GM19372 (cell line): ENCODE results near the gene GPC6.

Experiments used
- ATAC-seq: cut with Tn5 transposase; IDR thresholded peaks from one replicate; pipeline ENCODE4 v1.9.1; 2021; ENCODE audit warnings: mild to moderate bottlenecking, low read depth, moderate library complexity; ENCODE audit not compliant: unreplicated experiment

GPC6 gene

GRCh38 chr13:94121686-94122085 is 895.1 kb downstream of the GPC6 start:
- no peak for ATAC-seq

GRCh38 chr13:94122300-94122915 is 895.8 kb downstream of the GPC6 start:
- ATAC-seq = no peak

- no peak for ATAC-seq
Observed at GRCh38 chr13:94123557-94123956, 897.0 kb downstream of the GPC6 start.

- no peak for ATAC-seq
Observed at GRCh38 chr13:94128430-94128829, 901.8 kb downstream of the GPC6 start.

- no peak for ATAC-seq
Observed at GRCh38 chr13:94129490-94129894, 902.9 kb downstream of the GPC6 start.

- no peak for ATAC-seq
Observed at GRCh38 chr13:94138831-94139230, 912.2 kb downstream of the GPC6 start.

- ATAC-seq = no peak
Observed at GRCh38 chr13:94139393-94139995, 912.9 kb downstream of the GPC6 start.

- ATAC-seq = no peak
Observed at GRCh38 chr13:94140027-94140426, 913.4 kb downstream of the GPC6 start.

GRCh38 chr13:94140511-94140910 is 913.9 kb downstream of the GPC6 start:
- no peak for ATAC-seq

- ATAC-seq = no peak
Observed at GRCh38 chr13:94143624-94144350, 917.2 kb downstream of the GPC6 start.

GRCh38 chr13:94145966-94146365 is 919.4 kb downstream of the GPC6 start:
- ATAC-seq = no peak

GRCh38 chr13:94153586-94153985 is 927.0 kb downstream of the GPC6 start:
- ATAC-seq = no peak

GRCh38 chr13:94154367-94154766 is 927.8 kb downstream of the GPC6 start:
- no peak for ATAC-seq

GRCh38 chr13:94157705-94158218 is 931.2 kb downstream of the GPC6 start:
- no peak for ATAC-seq

GRCh38 chr13:94160875-94161274 is 934.3 kb downstream of the GPC6 start:
- no peak for ATAC-seq

GRCh38 chr13:94162289-94162688 is 935.7 kb downstream of the GPC6 start:
- no peak for ATAC-seq

- ATAC-seq = no peak
Observed at GRCh38 chr13:94163535-94163934, 936.9 kb downstream of the GPC6 start.

GRCh38 chr13:94168783-94169453 is 942.3 kb downstream of the GPC6 start:
- no peak for ATAC-seq

- ATAC-seq = no peak
Observed at GRCh38 chr13:94169454-94170144, 943.0 kb downstream of the GPC6 start.

- no peak for ATAC-seq
Observed at GRCh38 chr13:94170145-94170571, 943.6 kb downstream of the GPC6 start.
